ENCODE measurements around the gene TMPRSS6. TPM values are rescaled to one million over a fixed set of nuclear protein-coding genes. Genes with fewer than 3 reads are reported as not detected.
"Not testable (repeated sequence)": the region's sequence is repeated elsewhere in the genome, so short reads cannot be mapped to it uniquely, and the experiment has no call there.

The TMPRSS6 gene
- polyA plus RNA-seq, 3 donors = not detected

DNA sequence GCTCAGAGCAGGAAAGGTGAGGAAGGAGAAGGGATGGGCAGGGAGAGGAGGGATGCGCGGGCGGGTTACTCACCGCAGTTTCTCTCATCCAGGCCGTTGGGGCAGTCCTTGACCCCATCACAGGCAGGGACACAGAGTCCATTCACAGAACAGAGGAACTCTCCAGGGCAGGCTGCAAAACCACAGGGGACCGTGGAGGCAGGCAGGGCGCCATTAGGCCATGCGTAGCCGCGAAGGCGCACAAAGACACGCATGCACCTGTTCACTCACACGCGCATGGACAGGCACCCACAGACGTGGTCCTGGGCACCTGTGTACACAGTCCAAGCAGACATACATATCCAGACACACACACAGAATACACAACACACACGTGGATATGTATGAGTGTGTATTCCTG, 35.0 kb downstream of the TMPRSS6 start:
- Histone ChIP-seq H3K9me3 (replicated peaks in 1 of 2; ENCODE audit: control insufficient read depth in 1 of 2, insufficient read depth in 1 of 2, low read length in 2 of 2) (no peaks in the 10 kb centered on the region), H3K4me2 (replicated peaks; ENCODE audit: extremely low read depth, low read length, poor library complexity, severe bottlenecking) (no peak overlapping the region), H2AFZ (ENCODE audit: insufficient read depth, low read depth, low read length, poor library complexity, severe bottlenecking) (no peak overlapping the region), H4K20me1 (ENCODE audit: insufficient read depth, low read length) (no peaks in the 10 kb centered on the region), H3K9ac (ENCODE audit: insufficient read depth, low read length, poor library complexity, severe bottlenecking) (no peak overlapping the region), H3K27ac (ENCODE audit: low read depth in 1 of 2, low read length in 2 of 2) (no peak overlapping the region), H3K36me3 (replicated peaks in 1 of 2; ENCODE audit: control insufficient read depth in 1 of 2, insufficient read depth in 2 of 2, low read length in 2 of 2) (no peaks in the 10 kb centered on the region), H3K4me3 (replicated peaks in 1 of 3; ENCODE audit: low read depth in 2 of 3, low read length in 3 of 3) (no peak overlapping the region), H3K4me1 (ENCODE audit: control insufficient read depth in 1 of 2, insufficient read depth in 2 of 2, low read length in 2 of 2) (peaks cover 0 to 4% of the 10 kb centered on the region in 2 donors), H3K27me3 (ENCODE audit: control insufficient read depth in 2 of 2, insufficient read depth in 2 of 2, low read length in 2 of 2) (peaks cover 2 to 19% of the 10 kb centered on the region in 2 donors), H3K79me2 (ENCODE audit: insufficient read depth, low read length) (no peaks in the 10 kb centered on the region)
- no peak for DNase-seq
- no peak overlapping the region for H3K27ac Mint-ChIP-seq
- H3K36me3 Mint-ChIP-seq = no peaks in the 10 kb centered on the region
- H3K9me3 Mint-ChIP-seq = peaks cover 0 to 5% (median 0%) of the 10 kb centered on the region in 7 donors
- WGBS (ENCODE audit: insufficient coverage) = 80% methylated on average over 12 of the region's 16 CpGs
- H3K4me3 Mint-ChIP-seq = no peak overlapping the region
- no peak for TF ChIP-seq CTCF (IDR thresholded peaks at IDR 0.05)
- H3K27me3 Mint-ChIP-seq (ENCODE audit: low read depth in 3 of 3) = peaks cover 12 to 19% (median 13%) of the 10 kb centered on the region in 3 donors
- intact Hi-C loops (cut with micrococcal nuclease) = no loop called here
- H3K4me1 Mint-ChIP-seq = peaks cover 13% of the 10 kb centered on the region

- Histone ChIP-seq H3K27me3 (ENCODE audit: control insufficient read depth in 2 of 2, insufficient read depth in 2 of 2, low read length in 2 of 2) (peaks cover 10 to 34% of the 10 kb centered on the region in 2 donors), H3K79me2 (ENCODE audit: insufficient read depth, low read length) (no peaks in the 10 kb centered on the region), H3K4me2 (replicated peaks; ENCODE audit: extremely low read depth, low read length, poor library complexity, severe bottlenecking) (no peak overlapping the region), H3K9me3 (replicated peaks in 1 of 2; ENCODE audit: control insufficient read depth in 1 of 2, insufficient read depth in 1 of 2, low read length in 2 of 2) (no peaks in the 10 kb centered on the region), H3K9ac (ENCODE audit: insufficient read depth, low read length, poor library complexity, severe bottlenecking) (no peak overlapping the region), H3K36me3 (replicated peaks in 1 of 2; ENCODE audit: control insufficient read depth in 1 of 2, insufficient read depth in 2 of 2, low read length in 2 of 2) (no peaks in the 10 kb centered on the region), H4K20me1 (ENCODE audit: insufficient read depth, low read length) (no peaks in the 10 kb centered on the region), H3K4me1 (ENCODE audit: control insufficient read depth in 1 of 2, insufficient read depth in 2 of 2, low read length in 2 of 2) (no peaks in the 10 kb centered on the region), H3K4me3 (replicated peaks in 1 of 3; ENCODE audit: low read depth in 2 of 3, low read length in 3 of 3) (no peak overlapping the region), H3K27ac (ENCODE audit: low read depth in 1 of 2, low read length in 2 of 2) (no peak overlapping the region), H2AFZ (ENCODE audit: insufficient read depth, low read depth, low read length, poor library complexity, severe bottlenecking) (no peak overlapping the region)
- intact Hi-C loops (cut with micrococcal nuclease) = no loop called here
- H3K4me3 Mint-ChIP-seq = no peak overlapping the region
- H3K4me1 Mint-ChIP-seq = no peaks in the 10 kb centered on the region
- no peak overlapping the region for H3K27ac Mint-ChIP-seq
- H3K27me3 Mint-ChIP-seq (ENCODE audit: low read depth in 3 of 3) = peaks cover 23 to 31% (median 28%) of the 10 kb centered on the region in 3 donors
- 97% methylated on average over 8 of the region's 8 CpGs for WGBS (ENCODE audit: insufficient coverage)
- no peak for DNase-seq
- no peak for TF ChIP-seq CTCF (IDR thresholded peaks at IDR 0.05)
- no peaks in the 10 kb centered on the region for H3K36me3 Mint-ChIP-seq
- H3K9me3 Mint-ChIP-seq = peaks cover 0 to 2% (median 0%) of the 10 kb centered on the region in 7 donors
These were observed 36.8 kb downstream of the TMPRSS6 start for GRCh38 chr22:37072673-37073072.

- H3K27ac Mint-ChIP-seq; H2AFZ ChIP-seq (ENCODE audit: insufficient read depth, low read depth, low read length, poor library complexity, severe bottlenecking); H3K9me3 Mint-ChIP-seq; H3K4me2 ChIP-seq (replicated peaks; ENCODE audit: extremely low read depth, low read length, poor library complexity, severe bottlenecking); H3K9me3 ChIP-seq (replicated peaks in 1 of 2; ENCODE audit: control insufficient read depth in 1 of 2, insufficient read depth in 1 of 2, low read length in 2 of 2); H3K9ac ChIP-seq (ENCODE audit: insufficient read depth, low read length, poor library complexity, severe bottlenecking); H3K4me3 ChIP-seq (replicated peaks in 1 of 3; ENCODE audit: low read depth in 2 of 3, low read length in 3 of 3); H3K27ac ChIP-seq (ENCODE audit: low read depth in 1 of 2, low read length in 2 of 2); H3K4me3 Mint-ChIP-seq; H3K79me2 ChIP-seq (ENCODE audit: insufficient read depth, low read length); DNase-seq; H3K36me3 ChIP-seq (replicated peaks in 1 of 2; ENCODE audit: control insufficient read depth in 1 of 2, insufficient read depth in 2 of 2, low read length in 2 of 2); H3K36me3 Mint-ChIP-seq; intact Hi-C loops (cut with micrococcal nuclease); H3K4me1 Mint-ChIP-seq; H3K4me1 ChIP-seq (ENCODE audit: control insufficient read depth in 1 of 2, insufficient read depth in 2 of 2, low read length in 2 of 2); H4K20me1 ChIP-seq (ENCODE audit: insufficient read depth, low read length): not testable (repeated sequence)
- peaks cover 25 to 38% (median 29%) of the 10 kb centered on the region in 3 donors for H3K27me3 Mint-ChIP-seq (ENCODE audit: low read depth in 3 of 3)
- WGBS (ENCODE audit: insufficient coverage) = 94% methylated on average over 5 of the region's 5 CpGs
- H3K27me3 ChIP-seq (ENCODE audit: control insufficient read depth in 2 of 2, insufficient read depth in 2 of 2, low read length in 2 of 2) = peaks cover 10 to 36% of the 10 kb centered on the region in 2 donors
These were observed 37.5 kb downstream of the TMPRSS6 start for GRCh38 chr22:37071850-37072592.

Data from CD14-positive monocyte (primary cell).